NOMO-1 treated with DMSO at 0.1 percent for 48 hours (cell line): Measurements from ENCODE around the gene GUCY2F.

Source experiments
- DNase-seq: peaks from one replicate; lab custom pipeline; 2025; ENCODE audit not compliant: unreplicated experiment; lab: John Stamatoyannopoulos, UW

Gene GUCY2F

DNA sequence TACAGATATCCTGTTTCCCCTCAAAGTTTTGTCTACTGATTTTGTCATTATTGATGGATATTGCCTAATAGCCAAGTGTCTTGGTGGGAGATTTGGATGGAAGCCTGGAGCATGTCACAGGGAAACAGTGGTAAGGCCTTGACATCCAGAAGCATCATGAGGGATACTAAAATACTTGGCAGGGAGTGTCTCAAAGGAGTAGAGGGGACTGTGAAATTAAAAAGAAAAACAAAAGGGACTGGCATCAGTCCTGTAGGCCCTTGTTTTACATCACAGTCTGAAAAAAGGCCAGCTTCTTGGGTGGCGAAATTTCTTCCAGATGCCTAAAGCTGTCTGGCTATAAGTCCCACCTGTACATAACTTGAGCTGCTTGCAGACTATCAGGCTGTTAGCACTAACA, 83.8 kb downstream of the GUCY2F start:
- no peak for DNase-seq

DNA sequence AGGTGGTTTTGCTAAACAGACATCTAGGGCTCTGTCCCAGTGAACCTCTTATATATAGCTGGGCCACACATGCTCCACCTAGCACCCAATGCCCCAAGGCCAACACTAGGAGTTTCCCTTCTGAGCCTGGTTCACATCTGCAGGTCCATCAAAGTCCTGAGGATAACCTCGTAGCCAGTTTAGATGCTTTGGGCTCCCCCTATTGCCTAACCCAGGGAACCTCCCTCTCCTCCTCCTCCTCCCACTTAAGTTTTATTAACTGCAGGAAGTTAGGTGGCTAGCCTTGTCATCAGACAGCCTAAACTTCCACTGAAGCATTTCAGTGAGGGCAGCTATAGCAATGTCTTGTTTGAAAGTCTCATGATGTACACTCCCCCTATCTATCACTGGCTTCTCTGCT, 88.0 kb downstream of the GUCY2F start:
- peak; percentile 13 for DNase-seq

DNA sequence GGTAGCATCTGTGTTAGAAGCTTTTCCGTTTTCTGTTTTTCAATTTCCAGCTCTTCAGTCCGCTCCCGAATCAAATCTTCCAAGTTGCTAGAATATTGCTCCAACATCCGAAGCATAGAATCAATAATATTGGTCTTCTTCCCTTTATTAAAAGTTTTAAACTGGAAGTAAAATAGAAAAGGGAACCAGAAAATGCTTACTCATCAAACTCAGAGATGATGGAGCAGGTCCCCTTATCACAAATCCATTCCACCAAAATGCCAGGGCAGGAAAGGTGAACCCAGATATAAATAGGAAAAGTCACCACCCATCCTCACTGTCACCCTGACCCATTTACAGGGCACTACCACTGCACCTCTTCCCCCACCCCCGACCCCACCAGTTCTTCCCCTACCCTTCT, 89.0 kb downstream of the GUCY2F start:
- no peak for DNase-seq

DNA sequence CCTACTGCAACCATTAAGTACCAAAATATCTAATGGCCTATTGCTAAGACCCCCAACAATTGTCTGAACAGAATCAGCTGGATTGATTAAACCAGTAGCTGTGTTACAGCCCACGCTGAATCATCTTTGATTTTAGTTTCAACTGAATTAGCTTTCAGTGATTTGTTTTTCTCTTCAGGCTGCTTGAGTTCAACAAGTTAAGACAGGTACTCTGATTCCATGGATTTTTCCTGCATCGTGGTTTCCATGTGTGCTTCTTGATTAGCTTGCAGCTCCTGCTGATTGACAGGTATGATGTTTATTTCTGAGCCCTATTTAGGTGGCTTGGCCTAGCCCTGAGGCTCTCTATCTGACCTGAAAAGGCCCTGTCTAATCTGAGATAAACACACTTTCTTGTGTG, 91.3 kb downstream of the GUCY2F start:
- no peak for DNase-seq

DNA sequence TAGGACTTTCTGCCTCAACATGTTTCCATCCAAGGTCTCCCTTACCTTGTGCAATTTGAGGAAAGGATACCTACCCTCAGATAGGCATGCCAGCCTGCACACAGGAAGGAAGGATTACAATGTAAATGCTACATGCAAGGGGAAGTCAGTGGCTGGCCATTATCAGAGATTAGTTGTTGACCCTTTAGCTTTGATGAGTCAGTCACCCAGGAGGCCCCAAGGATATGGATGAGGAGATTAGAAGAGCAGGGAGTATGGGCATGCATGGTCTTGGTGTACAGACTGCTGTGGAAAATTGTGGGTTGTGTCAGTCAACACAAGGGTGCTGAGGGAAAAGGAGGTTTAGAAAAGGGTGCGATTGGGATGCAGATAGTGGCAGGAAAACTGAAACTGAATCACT, 92.0 kb downstream of the GUCY2F start:
- no peak for DNase-seq

DNA sequence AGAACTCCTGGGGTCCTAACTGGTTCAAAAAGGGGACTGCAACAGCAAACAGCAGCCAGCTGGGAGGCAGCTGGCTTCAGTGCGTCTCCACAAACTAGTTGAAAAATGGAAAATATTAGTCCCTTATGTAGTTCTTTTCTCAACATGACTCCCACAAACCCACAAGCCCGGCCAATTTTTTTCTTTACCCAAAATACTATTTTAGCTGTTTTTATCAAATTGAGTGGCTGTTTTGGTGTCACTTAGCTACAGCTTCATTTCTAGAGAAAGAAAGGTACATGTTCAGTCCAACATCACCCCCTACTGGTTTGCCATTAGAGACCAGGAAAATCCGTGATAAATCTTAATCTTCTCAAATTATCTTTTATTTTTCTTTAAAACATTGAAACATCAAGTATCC, 97.2 kb downstream of the GUCY2F start:
- DNase-seq = peak; percentile 20

DNA sequence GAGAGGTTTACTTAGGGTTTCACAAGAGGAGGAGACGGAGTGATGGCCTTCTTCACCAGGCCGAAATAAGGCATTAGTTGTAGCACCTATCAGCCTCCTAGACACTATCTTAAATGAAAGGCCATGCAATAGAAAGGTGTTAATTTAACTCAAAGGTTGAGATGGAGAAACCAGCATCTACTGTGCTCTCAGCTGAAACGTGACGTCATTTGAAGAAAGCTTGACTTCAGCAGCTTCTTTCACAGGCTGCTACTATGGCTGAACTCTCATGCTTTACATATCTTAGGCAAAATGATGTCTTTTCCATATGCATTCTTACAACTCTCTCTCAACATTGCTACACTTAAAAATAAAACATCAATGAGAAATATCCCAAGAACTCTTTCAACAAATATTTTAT, 99.6 kb downstream of the GUCY2F start:
- no peak for DNase-seq

DNA sequence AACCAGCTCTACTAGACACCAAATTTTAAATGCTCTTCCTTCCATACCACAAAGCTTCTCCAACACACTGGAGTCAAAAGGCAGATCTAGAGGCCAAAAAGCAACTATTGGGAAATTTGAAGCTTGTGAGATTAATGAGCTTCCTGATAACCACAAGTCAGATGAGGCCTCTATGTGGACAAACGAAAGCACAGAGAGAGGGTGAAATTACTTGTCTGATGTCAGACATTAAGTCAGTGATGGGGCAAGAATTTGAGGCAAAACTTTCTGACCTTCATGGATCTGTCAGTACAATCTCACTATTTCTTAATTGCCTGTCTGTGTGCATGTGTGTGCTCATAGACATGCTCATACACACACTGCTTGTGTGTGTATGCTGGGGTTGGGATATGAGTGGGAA, 103.6 kb downstream of the GUCY2F start:
- DNase-seq = peak; percentile 80

DNA sequence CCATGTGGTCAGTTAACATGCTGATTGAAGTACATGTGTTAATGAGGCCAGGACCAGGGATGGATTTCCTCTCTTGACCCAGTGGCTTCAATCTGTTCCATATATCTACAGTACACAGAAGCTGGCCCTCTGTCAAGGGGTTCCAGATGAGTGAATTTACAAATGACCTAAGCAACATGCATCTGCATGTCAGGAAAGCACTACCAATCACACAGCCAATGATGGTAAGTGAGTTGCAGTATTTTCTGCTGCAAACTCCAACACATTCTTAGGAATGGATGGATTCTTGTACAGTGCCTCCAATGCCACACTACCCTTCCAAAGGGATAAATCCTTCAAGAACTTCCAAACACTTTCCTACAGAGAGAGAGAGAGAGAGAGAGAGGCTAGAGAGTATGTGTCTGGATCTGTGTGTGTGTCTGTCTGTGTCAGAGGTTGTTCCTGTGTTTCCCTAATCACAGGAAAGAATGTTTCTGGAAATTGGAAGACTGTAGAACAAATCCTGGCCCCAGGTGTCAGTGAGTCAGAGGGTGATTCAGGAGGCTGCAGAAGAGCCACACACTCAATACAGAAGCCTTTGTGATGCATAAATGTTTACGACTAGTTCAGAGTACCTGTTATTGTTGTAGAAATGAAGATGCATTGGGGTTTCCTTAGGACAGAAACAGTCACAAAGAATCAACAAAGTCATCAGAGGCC, 107.5 kb downstream of the GUCY2F start:
- DNase-seq = no peak

DNA sequence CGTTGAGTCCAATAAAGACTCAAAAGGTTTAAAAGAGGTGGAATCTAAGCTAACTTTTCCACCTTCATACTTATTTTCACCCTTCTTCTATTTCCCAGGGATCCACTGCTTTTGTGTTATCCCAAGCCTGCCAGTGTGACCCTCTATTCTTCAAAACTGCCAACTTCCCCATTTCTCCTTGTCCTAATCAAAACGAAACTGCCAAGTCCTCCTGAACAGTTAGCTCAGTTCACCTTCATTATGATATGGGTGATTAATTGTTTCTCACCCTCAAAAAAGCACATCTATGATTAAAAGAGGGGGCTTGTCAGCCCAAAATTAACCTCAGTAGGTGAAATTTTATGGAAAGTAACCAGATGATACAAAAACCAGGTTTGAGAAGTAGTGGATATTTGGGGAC, 108.4 kb downstream of the GUCY2F start:
- peak; percentile 48 for DNase-seq

DNA sequence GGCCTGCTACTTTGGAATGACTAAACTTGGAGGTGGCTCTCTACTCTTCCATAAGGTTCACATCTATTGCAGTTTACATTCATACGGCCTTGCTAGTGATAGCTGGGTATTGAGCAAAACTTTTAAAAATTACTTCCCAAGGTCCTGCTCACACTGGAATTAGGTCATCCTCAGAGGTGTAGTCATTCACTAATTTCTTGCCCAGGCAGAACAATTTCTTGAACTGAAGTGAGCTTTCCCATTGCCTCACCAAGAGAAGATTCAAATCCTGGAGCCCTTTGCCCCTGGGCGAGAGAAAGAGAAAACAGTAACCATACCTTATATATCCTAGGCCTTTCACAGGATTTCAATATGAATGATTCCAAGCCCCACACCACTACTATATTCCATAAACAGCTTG, 109.2 kb downstream of the GUCY2F start:
- no peak for DNase-seq

DNA sequence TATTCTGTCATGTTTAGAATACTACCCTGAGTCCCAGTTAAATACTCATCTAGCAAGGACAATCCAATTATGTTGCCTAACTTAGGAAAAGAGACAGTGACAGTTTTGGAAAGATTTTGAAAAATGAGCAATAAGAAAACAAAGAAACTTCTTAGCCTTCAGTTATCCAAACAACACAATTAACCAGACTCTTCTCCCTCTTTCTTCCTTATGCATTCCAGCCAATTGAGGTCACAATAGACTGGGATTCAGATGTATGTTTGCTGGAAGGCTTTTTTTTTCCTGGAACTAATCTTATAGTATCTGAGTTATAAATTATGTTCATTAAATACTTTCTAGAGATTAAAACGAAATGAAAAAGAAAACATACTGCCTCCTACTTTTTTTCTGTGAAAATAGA, 109.6 kb downstream of the GUCY2F start:
- no peak for DNase-seq

DNA sequence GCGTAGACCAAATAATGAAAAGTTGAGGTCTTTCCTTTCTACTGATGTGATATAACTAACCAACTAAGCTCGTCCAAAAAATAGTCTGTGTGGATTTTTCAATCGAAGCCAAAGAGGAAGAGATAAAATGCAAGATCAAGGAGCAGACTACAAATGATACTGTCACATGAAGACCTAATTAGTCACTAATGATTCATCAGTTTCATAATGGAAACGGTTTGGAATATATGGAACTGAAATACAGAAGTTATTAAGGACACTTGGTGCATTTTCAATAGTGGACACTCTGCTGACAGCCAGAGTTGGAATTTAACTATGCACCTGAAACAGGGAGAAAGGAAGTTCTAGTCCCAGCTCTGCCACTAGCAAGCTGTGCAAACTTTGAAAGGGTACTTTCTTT, 119.8 kb downstream of the GUCY2F start:
- DNase-seq = peak; percentile 75

DNA sequence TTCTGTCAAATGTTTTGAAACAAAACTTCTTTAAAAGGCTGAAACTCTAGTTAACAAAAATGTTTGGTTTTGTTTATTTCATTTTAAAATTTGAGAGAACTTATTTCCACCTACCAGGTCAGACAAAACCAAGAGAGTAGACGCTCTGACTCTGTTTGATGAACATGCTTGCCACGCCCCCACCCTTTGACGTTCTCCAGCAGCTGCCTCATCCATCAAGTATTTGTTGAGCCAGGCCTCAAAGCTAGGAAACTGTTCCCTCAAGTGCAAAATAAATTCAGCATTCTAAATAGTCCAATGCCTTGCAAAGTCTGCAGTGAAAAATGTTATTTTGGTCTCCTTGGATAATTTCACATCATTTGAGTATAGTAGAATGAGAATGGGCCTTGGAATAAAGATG, 121.6 kb downstream of the GUCY2F start:
- no peak for DNase-seq

DNA sequence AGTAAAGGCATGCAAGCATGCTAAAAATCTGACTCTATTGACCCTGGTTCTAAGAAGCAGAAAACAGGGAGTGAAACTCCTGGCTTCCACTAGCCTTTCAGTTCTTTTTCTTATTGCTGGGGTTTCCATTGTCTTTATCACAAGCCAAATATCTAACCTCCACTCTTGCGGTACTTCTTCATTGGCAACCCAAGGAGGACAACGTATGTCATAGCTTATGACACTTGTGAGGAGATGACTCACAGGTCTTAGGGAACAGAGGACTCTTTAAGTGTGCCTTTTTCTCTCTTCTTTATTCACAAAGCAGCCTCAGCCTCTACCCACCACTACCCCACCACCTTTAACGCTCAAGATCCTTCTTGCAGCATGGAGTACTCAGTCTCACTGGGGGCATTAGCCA, 124.2 kb downstream of the GUCY2F start:
- DNase-seq = peak; percentile 66

DNA sequence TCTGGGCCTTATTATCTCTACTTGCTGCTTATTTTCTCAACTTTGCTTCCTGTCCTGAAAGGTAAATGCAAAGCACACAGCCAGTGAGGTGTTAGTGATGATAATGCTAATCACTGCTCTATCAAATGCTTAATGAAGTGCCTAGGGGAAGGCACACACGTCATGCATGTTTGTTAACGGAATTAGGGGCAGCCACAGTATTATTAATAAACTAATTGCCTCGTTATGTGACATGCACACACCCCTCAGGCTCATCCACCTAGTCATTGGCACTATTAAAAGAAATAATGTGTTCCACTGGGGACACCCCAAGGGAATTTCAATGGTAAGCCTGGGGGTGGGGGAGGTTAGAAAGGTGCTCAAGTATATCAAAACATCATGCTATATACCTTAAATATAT, 125.2 kb downstream of the GUCY2F start:
- DNase-seq = no peak

DNA sequence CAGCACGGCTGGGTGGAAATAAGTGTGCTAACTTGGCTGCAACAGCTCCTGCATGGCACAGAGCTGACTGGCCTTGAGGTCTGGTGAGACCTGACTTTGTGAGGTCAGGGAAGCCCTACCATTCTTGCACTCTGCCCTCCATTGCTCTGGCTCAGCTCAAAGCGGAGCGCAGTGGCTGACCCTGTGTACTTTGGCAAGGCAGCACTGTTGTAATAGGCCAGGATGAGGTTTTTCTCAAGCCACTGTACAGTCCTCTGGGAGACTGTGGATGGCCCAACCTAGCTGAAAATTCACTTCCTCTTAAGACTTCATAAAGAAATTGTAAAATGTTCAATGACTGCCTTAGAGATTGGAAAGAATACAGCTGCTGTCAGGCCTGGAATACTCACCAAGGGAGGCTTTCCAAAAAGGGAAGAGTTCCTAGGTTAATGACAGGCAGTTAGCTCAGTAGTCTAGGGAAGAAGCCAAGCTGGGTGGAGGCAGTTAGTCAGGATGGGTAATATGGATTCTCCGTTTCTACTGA, 129.8 kb downstream of the GUCY2F start:
- peak; percentile 60 for DNase-seq

DNA sequence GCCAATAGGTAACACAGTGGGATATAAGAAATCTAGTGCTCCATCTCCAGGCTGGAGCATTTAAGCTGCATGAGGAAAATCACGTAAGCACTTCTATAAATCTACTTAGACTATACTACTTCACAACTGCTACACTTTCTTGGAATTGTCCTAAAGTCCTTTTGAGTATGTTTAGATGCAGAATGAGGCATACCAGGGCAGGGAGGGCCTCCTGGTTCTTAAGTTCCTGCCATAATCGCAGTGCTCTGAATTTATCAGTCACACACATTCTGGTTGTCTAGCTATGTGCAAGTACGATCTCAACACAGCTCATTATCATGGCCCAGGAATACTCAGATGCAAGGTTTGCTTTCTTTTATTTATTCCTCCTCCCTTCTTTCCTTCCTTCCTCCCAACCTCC, 130.3 kb downstream of the GUCY2F start:
- DNase-seq = no peak

DNA sequence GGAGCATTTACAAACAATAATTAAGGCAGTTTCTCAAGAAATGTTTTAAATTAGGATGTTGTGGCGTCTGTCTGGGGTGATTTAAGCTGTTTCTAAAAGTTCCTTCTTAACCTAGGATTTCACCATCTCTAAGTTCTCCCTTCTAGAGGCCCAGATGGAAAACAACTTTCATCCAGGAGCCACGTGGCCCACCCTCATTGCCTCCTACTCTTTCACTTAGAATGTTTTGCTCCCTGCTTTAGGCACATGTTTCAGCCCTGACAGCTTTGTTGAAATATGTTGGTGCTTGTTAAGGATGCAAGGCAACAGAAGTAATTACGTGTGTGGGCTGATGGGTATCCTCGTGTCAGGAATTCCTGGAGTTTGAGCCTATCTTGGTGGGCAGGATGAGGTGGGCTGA, 131.3 kb downstream of the GUCY2F start:
- peak; percentile 38 for DNase-seq

DNA sequence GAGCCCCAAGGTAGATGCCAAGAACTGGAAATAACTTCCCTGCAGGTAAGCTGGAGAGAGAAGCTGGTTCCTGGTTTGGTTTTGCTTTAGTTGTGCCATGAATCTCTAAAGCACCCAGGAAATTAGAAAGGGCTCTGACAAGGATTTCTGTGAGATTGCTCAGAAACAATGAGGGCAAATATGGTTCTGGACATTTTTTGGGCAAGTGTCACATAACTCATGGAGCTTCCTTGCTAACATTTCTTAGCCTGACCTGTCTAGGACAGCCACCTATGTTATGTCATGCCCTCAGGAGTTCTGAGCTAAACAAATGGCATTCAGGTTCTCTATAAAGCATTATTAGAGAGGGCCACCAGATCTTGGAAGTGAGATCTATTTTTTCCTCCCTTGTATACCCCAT, 131.8 kb downstream of the GUCY2F start:
- no peak for DNase-seq

DNA sequence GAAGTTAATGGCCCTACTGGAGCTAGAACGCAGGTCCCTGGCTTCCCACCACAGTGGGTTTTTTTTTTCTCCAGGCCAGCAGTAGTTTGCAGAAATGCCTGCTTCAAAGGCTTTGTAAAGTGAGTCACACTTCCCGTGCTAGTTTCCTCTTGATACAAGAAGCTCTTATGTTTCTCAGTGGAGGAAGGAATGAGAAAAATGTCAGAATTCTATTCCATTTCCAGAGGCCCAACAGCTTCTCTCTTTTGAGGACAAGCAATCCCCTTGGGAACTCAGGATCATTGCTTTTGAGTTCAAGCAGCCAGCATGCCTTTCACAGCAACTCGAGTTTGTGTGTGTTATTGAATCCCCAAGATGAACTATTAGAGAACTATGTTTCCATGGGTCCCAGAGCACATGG, 134.3 kb downstream of the GUCY2F start:
- peak; percentile 48 for DNase-seq

DNA sequence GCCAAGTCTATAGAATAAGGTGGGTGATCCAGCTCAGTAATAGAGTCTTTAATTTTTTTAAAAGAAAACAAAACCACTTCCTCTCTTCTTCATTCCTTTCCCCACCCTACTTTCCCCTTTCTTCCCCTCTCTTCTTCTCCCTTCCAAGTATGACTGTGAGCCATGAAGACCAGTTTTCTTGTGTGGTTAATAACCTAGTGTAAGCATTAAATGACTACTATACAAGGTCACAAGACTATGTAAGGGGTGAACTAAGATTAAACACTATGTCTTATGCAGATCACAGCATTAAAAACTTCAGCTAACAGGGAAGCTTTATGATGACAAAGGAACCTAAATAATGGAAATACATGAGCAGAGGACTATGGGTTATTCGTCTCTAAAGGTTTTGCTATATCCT, 135.4 kb downstream of the GUCY2F start:
- no peak for DNase-seq

DNA sequence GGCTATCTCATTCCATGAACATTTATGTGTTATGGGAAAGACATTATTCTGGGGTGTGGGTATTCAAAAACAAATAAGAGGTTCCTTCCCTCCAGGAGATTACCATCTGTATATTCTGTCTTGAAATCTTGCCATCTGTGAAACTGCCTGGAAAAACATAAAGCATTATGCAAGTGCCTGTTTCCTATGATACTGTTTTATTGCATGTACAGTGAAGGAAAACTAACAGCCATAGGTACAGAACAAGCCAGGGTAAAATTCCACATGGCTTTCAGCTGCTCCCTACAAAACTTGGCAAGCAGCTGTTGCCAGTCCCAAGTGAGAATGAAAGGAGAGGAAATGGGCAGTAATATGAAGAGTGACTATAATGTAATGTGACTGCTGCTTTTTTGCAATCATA, 136.0 kb downstream of the GUCY2F start:
- no peak for DNase-seq
